Fibroblast of skin of left biceps (primary cell): ENCODE data around the gene UBE2O.

Source experiments
- DNase-seq, 2 experiments: peaks; one replicate each; pipeline ENCODE4 v3.0.0-alpha.2; 2013; ENCODE audit warnings: low read depth in 2 of 2

The UBE2O gene

GRCh38 chr17:76467366-76467765 lies 14.4 kb upstream of the UBE2O start, which contains the start of gene AANAT:
Gene AANAT, plus strand, starts transcription at chr17:76467603. Its CDS starts 1,144 bp downstream, at chr17:76468747.
- no peak for DNase-seq

GRCh38 chr17:76466775-76467130 lies 13.8 kb upstream of the UBE2O start:
- DNase-seq: no peak

- no peak for DNase-seq
Measured at GRCh38 chr17:76462556-76463290, 9.8 kb upstream of the UBE2O start.

- no peak for DNase-seq
Measured at GRCh38 chr17:76461765-76462555, 9.0 kb upstream of the UBE2O start.

- DNase-seq: no peak
Measured at GRCh38 chr17:76459674-76460073, 6.7 kb upstream of the UBE2O start.

- DNase-seq: no peak
Measured at GRCh38 chr17:76458580-76459490, 5.9 kb upstream of the UBE2O start.

- DNase-seq: no peak
Measured at GRCh38 chr17:76453431-76453743, 435 bp upstream of the UBE2O start.

GRCh38 chr17:76452127-76452659 lies 759 bp downstream of the UBE2O start:
- DNase-seq: no peak

GRCh38 chr17:76451506-76451905 lies 1.4 kb downstream of the UBE2O start:
- no peak for DNase-seq

- no peak for DNase-seq
Measured at GRCh38 chr17:76449126-76449525, 3.8 kb downstream of the UBE2O start.

- DNase-seq: no peak
Measured at GRCh38 chr17:76447931-76448652, 4.9 kb downstream of the UBE2O start.

- no peak for DNase-seq
Measured at GRCh38 chr17:76446449-76447231, 6.3 kb downstream of the UBE2O start.

GRCh38 chr17:76445697-76446448 lies 7.1 kb downstream of the UBE2O start:
- no peak for DNase-seq

- DNase-seq: no peak
Measured at GRCh38 chr17:76444518-76445311, 8.2 kb downstream of the UBE2O start.

- no peak for DNase-seq
Measured at GRCh38 chr17:76442341-76443338, 10.3 kb downstream of the UBE2O start.

GRCh38 chr17:76441686-76442340 lies 11.1 kb downstream of the UBE2O start:
- DNase-seq: no peak

GRCh38 chr17:76440751-76441362 lies 12.1 kb downstream of the UBE2O start:
- no peak for DNase-seq
